ENCODE results near the gene ARAF.
"Not testable (repeated sequence)": the region's sequence is repeated elsewhere in the genome, so short reads cannot be mapped to it uniquely, and the experiment has no call there.

Gene ARAF

GRCh38 chrX:47587091-47587891 is 26.3 kb downstream of the ARAF start:
- no peak for DNase-seq

DNA sequence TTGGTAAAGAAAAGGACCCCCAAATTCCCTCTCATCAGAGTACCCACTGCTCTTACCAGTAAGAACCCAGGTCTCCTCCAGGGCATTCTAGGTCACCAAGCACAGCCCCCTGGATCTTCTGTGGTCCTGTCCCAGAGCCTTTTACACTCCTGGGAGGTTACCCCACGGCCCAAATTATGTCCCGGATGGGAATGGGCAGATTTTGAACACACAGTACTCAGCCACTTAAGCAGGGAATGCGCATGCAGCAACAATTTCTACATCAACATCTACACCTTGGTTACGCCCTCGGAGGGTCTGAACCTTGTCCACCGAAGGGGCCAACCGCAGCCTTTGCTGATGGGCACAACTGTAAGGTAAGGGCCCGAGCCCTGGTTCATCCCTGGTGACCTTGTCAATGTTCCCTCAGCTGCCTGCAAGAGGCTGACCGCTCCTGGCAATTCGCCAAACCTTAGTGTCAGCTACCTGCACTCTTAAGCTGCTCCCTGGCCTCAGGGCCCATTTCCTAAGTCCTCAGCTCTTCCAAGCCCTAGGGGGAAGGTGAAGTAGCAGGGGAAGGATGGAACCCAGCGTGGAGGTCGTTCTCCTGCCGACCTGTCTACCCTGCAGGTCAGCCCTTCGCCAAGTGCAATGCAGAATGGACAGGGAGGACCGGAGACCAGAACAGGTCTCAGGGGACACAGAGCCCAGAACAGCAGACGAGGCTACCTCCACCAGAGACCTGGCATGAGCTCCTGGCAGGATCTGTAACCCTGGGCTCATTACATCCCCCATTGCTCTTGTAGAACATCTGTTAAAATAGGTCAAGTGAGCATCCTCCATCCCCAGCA is 27.1 kb downstream of the ARAF start:
- no peak for DNase-seq

GRCh38 chrX:47590984-47591383 is 30.0 kb downstream of the ARAF start:
- DNase-seq, result no peak

GRCh38 chrX:47593522-47593921 is 32.5 kb downstream of the ARAF start:
- DNase-seq, result no peak

GRCh38 chrX:47595716-47596251 is 34.8 kb downstream of the ARAF start:
- DNase-seq, result no peak

- no peak for DNase-seq
Observed at GRCh38 chrX:47596256-47596655, 35.3 kb downstream of the ARAF start.

- DNase-seq, result no peak
Observed at GRCh38 chrX:47597222-47597621, 36.2 kb downstream of the ARAF start.

DNA sequence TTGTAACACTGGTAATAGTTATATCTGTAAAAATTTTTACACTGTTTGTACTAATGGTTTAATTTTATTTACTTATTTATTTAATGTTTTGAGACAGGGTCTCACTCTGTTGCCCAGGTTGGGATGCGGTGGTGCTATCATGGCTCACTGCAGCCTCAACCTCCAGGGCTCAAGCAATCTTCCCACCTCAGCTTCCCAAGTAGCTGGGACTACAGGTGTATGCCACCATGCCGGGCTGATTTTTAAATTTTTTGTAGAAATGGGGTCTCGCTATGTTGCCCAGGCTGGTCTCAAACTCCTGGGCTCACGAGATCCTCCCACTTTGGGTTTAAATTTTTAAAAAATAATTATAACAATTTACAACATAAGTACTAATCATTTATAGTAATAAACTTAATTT is 42.1 kb downstream of the ARAF start:
- DNase-seq, result not testable (repeated sequence)

GRCh38 chrX:47605024-47605423 is 44.0 kb downstream of the ARAF start:
- DNase-seq, result no peak

GRCh38 chrX:47607091-47607490 is 46.1 kb downstream of the ARAF start:
- no peak for DNase-seq

GRCh38 chrX:47608130-47608810 is 47.3 kb downstream of the ARAF start:
- DNase-seq, result no peak

DNA sequence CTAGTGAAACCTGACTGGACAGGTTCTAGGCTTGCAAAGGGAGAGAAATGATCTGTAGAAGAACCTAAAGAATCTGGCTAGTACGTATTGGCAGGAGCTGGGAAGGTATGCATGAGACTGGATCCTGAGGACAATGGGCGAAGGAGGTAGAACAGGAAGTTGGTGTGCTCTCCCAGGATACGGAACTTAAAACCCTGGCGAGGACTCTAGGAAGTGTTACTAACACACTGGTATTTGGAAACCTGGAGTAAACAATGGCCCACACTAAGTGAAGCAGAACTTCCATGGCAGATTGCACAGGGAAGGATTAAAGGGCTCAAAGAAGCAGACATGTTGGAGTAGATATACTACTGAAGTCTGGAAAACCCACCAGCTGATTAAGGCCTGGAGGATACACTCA is 49.5 kb downstream of the ARAF start:
- DNase-seq, result no peak

DNA sequence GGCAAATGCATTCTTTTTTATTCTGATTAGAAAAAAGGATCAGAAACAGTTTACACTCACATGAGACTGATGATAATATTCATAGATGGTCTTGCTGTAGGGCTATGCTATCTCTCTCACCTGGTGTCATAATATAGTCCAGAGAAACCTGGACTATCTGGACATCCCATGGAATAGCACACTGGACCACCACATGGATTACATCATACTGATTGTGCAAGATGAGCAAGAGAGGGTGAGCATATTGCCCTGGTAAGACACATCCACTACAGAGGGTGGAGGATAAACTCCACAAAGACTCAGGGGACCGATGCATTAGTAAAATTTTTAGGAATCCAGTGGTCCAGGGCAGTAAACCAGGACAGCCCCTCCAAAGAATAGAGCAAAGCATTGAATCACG is 50.5 kb downstream of the ARAF start:
- no peak for DNase-seq

- no peak for DNase-seq
Observed at GRCh38 chrX:47611926-47612325, 50.9 kb downstream of the ARAF start.

- no peak for DNase-seq
Observed at GRCh38 chrX:47612418-47612817, 51.4 kb downstream of the ARAF start.

GRCh38 chrX:47613082-47613481 is 52.1 kb downstream of the ARAF start:
- no peak for DNase-seq

DNA sequence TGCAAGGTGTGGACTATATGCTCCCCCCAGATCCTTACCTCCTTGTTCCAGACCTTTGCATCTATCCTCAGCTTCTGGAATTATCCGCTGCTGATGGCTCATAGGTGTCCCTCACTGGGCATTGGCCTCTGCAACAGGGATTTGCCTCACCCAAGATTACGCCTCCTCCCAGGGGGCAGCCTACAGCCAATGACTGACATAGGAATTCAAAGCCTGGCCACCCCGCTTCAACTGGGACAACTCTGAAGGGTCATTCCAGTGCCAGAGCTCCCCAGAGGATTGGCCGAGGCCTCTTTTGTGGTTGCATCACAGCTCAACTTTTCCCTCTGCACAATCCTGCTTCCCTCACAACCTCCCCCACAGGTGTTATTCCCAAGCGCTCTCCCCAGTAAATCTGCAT is 53.6 kb downstream of the ARAF start:
- no peak for DNase-seq

DNA sequence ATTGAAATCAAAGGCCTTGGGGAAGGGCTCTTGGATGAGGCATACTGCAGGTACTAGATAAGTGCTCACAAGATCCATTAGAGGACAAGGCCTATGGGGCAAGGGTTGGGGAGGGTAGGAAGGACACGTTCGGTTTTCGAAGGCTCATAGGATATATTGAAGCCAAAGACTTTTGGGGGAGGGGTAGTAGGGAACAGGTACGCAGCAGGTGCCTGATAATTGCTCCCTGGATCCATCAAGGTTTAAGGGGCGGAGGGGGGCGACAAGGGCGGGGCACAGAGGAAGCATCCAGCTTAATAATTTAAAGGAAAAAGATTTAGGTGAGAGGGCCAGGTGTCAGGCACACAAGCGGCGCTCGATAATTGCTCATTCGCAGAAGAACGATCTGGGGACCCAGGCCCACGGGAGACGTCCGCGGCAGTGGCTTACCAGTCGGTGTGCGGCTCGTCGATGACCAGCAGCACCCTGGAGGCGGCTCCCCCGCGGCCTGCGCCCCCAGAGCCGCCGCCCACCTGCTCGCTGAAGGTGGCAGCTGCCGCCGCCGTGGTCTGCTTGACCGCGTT is 58.0 kb downstream of the ARAF start:
- no peak for DNase-seq

GRCh38 chrX:47619486-47620302 is 58.7 kb downstream of the ARAF start, which contains the start of gene SYN1:
Gene SYN1 (minus strand): TSS chrX:47619857. CDS start chrX:47619728, 129 bp downstream.
- peak; percentile 84 for DNase-seq

GRCh38 chrX:47620303-47620685 is 59.3 kb downstream of the ARAF start:
- no peak for DNase-seq

All from activated CD4-positive, alpha-beta T cell treated with anti-CD3 and anti-CD28 coated beads for 48 hours (primary cell).